ENCODE data around the gene RHBDD3. TPM values are rescaled to one million over a fixed set of nuclear protein-coding genes. Genes with fewer than 3 reads are reported as not detected.
A peak's percentile ranks its signal among the peaks of the same experiment; 100 is the strongest.
"Not testable (repeated sequence)": the region's sequence is repeated elsewhere in the genome, so short reads cannot be mapped to it uniquely, and the experiment has no call there.

RHBDD3 gene
- polyA plus RNA-seq, 3 donors, result 18.9 to 23.9 (median 22.5) TPM

- DNase-seq (ENCODE audit: low read depth in 3 of 3, low spot score in 2 of 3), result no peak
Measured at GRCh38 chr22:29253561-29254285, 14.1 kb downstream of the RHBDD3 start.

GRCh38 chr22:29251981-29252911 lies 15.5 kb downstream of the RHBDD3 start:
- DNase-seq (ENCODE audit: low read depth in 3 of 3, low spot score in 2 of 3), result no peak

- no peak for DNase-seq (ENCODE audit: low read depth in 3 of 3, low spot score in 2 of 3)
Measured at GRCh38 chr22:29251265-29251664, 16.5 kb downstream of the RHBDD3 start.

GRCh38 chr22:29247891-29248290 lies 19.9 kb downstream of the RHBDD3 start:
- DNase-seq (ENCODE audit: low read depth in 3 of 3, low spot score in 2 of 3), result not testable (repeated sequence)

GRCh38 chr22:29245626-29246385 lies 22.0 kb downstream of the RHBDD3 start:
- DNase-seq (ENCODE audit: low read depth in 3 of 3, low spot score in 2 of 3), result peak in 2 of 3 donors; percentile 32 to 44

- no peak for DNase-seq (ENCODE audit: low read depth in 3 of 3, low spot score in 2 of 3)
Measured at GRCh38 chr22:29244785-29245625, 22.8 kb downstream of the RHBDD3 start.

GRCh38 chr22:29243874-29244446 lies 23.8 kb downstream of the RHBDD3 start:
- no peak for DNase-seq (ENCODE audit: low read depth in 3 of 3, low spot score in 2 of 3)

- not testable (repeated sequence) for DNase-seq (ENCODE audit: low read depth in 3 of 3, low spot score in 2 of 3)
Measured at GRCh38 chr22:29240481-29240880, 27.3 kb downstream of the RHBDD3 start.

- no peak for DNase-seq (ENCODE audit: low read depth in 3 of 3, low spot score in 2 of 3)
Measured at GRCh38 chr22:29233277-29233877, 34.4 kb downstream of the RHBDD3 start.

- DNase-seq (ENCODE audit: low read depth in 3 of 3, low spot score in 2 of 3), result no peak
Measured at GRCh38 chr22:29231971-29232959, 35.5 kb downstream of the RHBDD3 start.

GRCh38 chr22:29230972-29231875 lies 36.6 kb downstream of the RHBDD3 start:
- no peak for DNase-seq (ENCODE audit: low read depth in 3 of 3, low spot score in 2 of 3)

- DNase-seq (ENCODE audit: low read depth in 3 of 3, low spot score in 2 of 3), result no peak
Measured at GRCh38 chr22:29226351-29226981, 41.3 kb downstream of the RHBDD3 start.

GRCh38 chr22:29225422-29226090 lies 42.2 kb downstream of the RHBDD3 start:
- DNase-seq (ENCODE audit: low read depth in 3 of 3, low spot score in 2 of 3), result no peak

GRCh38 chr22:29224859-29225410 lies 42.8 kb downstream of the RHBDD3 start:
- DNase-seq (ENCODE audit: low read depth in 3 of 3, low spot score in 2 of 3), result no peak

- DNase-seq (ENCODE audit: low read depth in 3 of 3, low spot score in 2 of 3), result no peak
Measured at GRCh38 chr22:29224121-29224858, 43.5 kb downstream of the RHBDD3 start.
